GM12878 (cell line): ENCODE data around the gene AQP5. TPM values are rescaled to one million over a fixed set of nuclear protein-coding genes. Genes with fewer than 3 reads are reported as not detected.

Source experiments
- ATAC-seq: fragments of 200-7000 bp; cut with Tn5 transposase; 3 replicates; pipeline ENCODE4 v1.9.1; 2020; ENCODE audit warnings: mild to moderate bottlenecking, moderate library complexity
- BruUV-seq: library from RNA; stranded (reverse); fragments of 400-500 nt; replicated peaks from 2 replicates; lab custom pipeline; 2021; lab: Mats Ljungman, UMichigan
- CTCF ChIA-PET: fragments of 300-600 bp; sonication (Branson Sonifier 250); formaldehyde crosslinking; extraction: SDS; loops from one replicate; lab custom pipeline; 2021; ENCODE audit warnings: inconsistent platforms; lab: Yijun Ruan, JAX
- POLR2A ChIA-PET: fragments of 350-600 bp; formaldehyde crosslinking; extraction: SDS; loops from one replicate; lab custom pipeline; 2021; ENCODE audit warnings: inconsistent platforms; lab: Charles Lee
- RAD21 ChIA-PET: fragments of 300-600 bp; sonication (Branson Sonifier 250); formaldehyde crosslinking; loops from one replicate; lab custom pipeline; 2023; ENCODE audit warnings: antibody characterized with exemption; ENCODE audit not compliant: unreplicated experiment; lab: Charles Lee
- SMC1A ChIA-PET: fragments of 300-600 bp; sonication (Branson Sonifier 250); formaldehyde crosslinking; loops from one replicate; lab custom pipeline; 2023; ENCODE audit not compliant: unreplicated experiment, uncharacterized antibody; lab: Charles Lee
- DNase-seq: peaks from one replicate; pipeline ENCODE4 v3.0.0-alpha.2; 2011; ENCODE audit warnings: low read depth, low spot score
- FAIRE-seq: peaks from 3 replicates; lab custom pipeline; 2011; peaks lifted over from hg19 to GRCh38; lab: Jason Lieb, UNC
- H2AFZ ChIP-seq: 2 replicates; pipeline ENCODE4 v1.6.0; 2011; ENCODE audit warnings: low read depth, low read length, control low read depth; ENCODE audit not compliant: control insufficient read depth
- H3K27ac ChIP-seq: 2 replicates; pipeline ENCODE4 v1.5.1; 2011; ENCODE audit warnings: control low read depth; ENCODE audit not compliant: control insufficient read depth, insufficient read depth
- H3K27me3 ChIP-seq, 2 experiments: replicated peaks in 1 of 2; 2 replicates each; pipeline versions ENCODE4 v1.6.0 to v1.6.1; 2011; ENCODE audit warnings: low read length in 1 of 2; ENCODE audit not compliant: control insufficient read depth in 2 of 2, insufficient read depth in 2 of 2
- H3K36me3 ChIP-seq, 2 experiments: 2 replicates each; pipeline ENCODE4 v1.5.1; 2011; ENCODE audit warnings: low read length in 1 of 2; ENCODE audit not compliant: control insufficient read depth in 2 of 2, insufficient read depth in 2 of 2
- H3K4me1 ChIP-seq: 2 replicates; pipeline ENCODE4 v1.6.1; 2011; ENCODE audit warnings: mild to moderate bottlenecking, low read length, moderate library complexity, mixed read lengths; ENCODE audit not compliant: control insufficient read depth, insufficient read depth
- H3K4me2 ChIP-seq: 2 replicates; pipeline ENCODE4 v1.6.0; 2011; ENCODE audit warnings: control low read depth; ENCODE audit not compliant: control insufficient read depth, insufficient read depth
- H3K4me3 ChIP-seq: fragments of 200-600 bp; sonication (generic); 2 replicates; pipeline ENCODE4 v1.5.1; 2016
- H3K79me2 ChIP-seq: 2 replicates; pipeline ENCODE4 v1.6.0; 2011; ENCODE audit warnings: low read length; ENCODE audit not compliant: control insufficient read depth, insufficient read depth
- H3K9ac ChIP-seq: 2 replicates; pipeline ENCODE4 v1.8.0; 2011; ENCODE audit warnings: low read length, control low read depth, mixed read lengths; ENCODE audit not compliant: control insufficient read depth, insufficient read depth
- H3K9me3 ChIP-seq: replicated peaks from 3 replicates; pipeline ENCODE4 v1.5.1; 2011; ENCODE audit warnings: mild to moderate bottlenecking, low read length; ENCODE audit not compliant: control insufficient read depth, insufficient read depth
- H4K20me1 ChIP-seq: 2 replicates; pipeline ENCODE4 v1.6.0; 2011; ENCODE audit not compliant: control insufficient read depth, insufficient read depth
- BACH1 ChIP-seq: fragments of 450-650 bp; IDR thresholded peaks from 2 replicates; pipeline ENCODE4 v1.6.1; 2017; ENCODE audit warnings: mild to moderate bottlenecking, borderline replicate concordance
- BMI1 ChIP-seq: fragments of 450-650 bp; IDR thresholded peaks from 2 replicates; pipeline ENCODE4 v1.6.1; 2016; ENCODE audit warnings: mild to moderate bottlenecking, moderate library complexity, borderline replicate concordance
- CBFB ChIP-seq: IDR thresholded peaks from 2 replicates; pipeline ENCODE4 v1.6.1; 2016; ENCODE audit warnings: antibody characterized with exemption, low read depth
- CBX5 ChIP-seq: sonication (generic); IDR thresholded peaks from 2 replicates; pipeline ENCODE4 v1.6.1; 2016; ENCODE audit warnings: low read depth, moderate library complexity, mild to moderate bottlenecking, inconsistent platforms
- CREB1 ChIP-seq: IDR thresholded peaks from 2 replicates; pipeline ENCODE4 v1.6.1; 2012; ENCODE audit warnings: low read depth, mild to moderate bottlenecking, inconsistent platforms
- ESRRA ChIP-seq: IDR thresholded peaks from 2 replicates; pipeline ENCODE4 v1.6.1; 2012; ENCODE audit warnings: mild to moderate bottlenecking, low read length, improper control_type of control experiment
- ETV6 ChIP-seq, 2 experiments: fragments of 450-650 bp in 1 of 2; IDR thresholded peaks in 1 of 2; conservative IDR thresholded peaks in 1 of 2; 2 replicates each; pipeline ENCODE4 v1.6.1; 2014; ENCODE audit warnings: antibody characterized with exemption in 1 of 2, borderline replicate concordance in 1 of 2, low read depth in 1 of 2, mild to moderate bottlenecking in 1 of 2, moderate library complexity in 1 of 2
- MEF2B ChIP-seq: fragments of 450-650 bp; IDR thresholded peaks from 2 replicates; pipeline ENCODE4 v1.6.1; 2018; ENCODE audit warnings: mild to moderate bottlenecking, moderate library complexity; ENCODE audit not compliant: partially characterized antibody, poor library complexity, severe bottlenecking
- MLLT1 ChIP-seq: fragments of 450-650 bp; IDR thresholded peaks from 2 replicates; pipeline ENCODE4 v1.6.1; 2016; ENCODE audit warnings: mild to moderate bottlenecking
- NKRF ChIP-seq: fragments of 450-650 bp; conservative IDR thresholded peaks from 2 replicates; pipeline ENCODE4 v1.6.1; 2017; ENCODE audit warnings: mild to moderate bottlenecking, moderate library complexity
- RUNX3 ChIP-seq: IDR thresholded peaks from 2 replicates; pipeline ENCODE4 v1.6.1; 2012; ENCODE audit warnings: low read length, inconsistent platforms
- SMAD5 ChIP-seq: IDR thresholded peaks from 2 replicates; pipeline ENCODE4 v1.6.1; 2016; ENCODE audit warnings: antibody characterized with exemption, low read depth
- SMARCA5 ChIP-seq: fragments of 450-650 bp; IDR thresholded peaks from 2 replicates; pipeline ENCODE4 v1.6.1; 2017; ENCODE audit warnings: mild to moderate bottlenecking
- SPI1 ChIP-seq: IDR thresholded peaks from 2 replicates; pipeline ENCODE4 v1.6.1; 2011; ENCODE audit warnings: low read depth, mild to moderate bottlenecking, low read length, moderate library complexity, borderline replicate concordance; ENCODE audit not compliant: insufficient read depth
- STAT1 ChIP-seq: fragments of 450-650 bp; conservative IDR thresholded peaks from 2 replicates; pipeline ENCODE4 v1.6.1; 2014; ENCODE audit warnings: antibody characterized with exemption, mild to moderate bottlenecking
- SUPT20H ChIP-seq: IDR thresholded peaks from 2 replicates; pipeline ENCODE4 v1.6.1; 2011; ENCODE audit warnings: low read depth, mild to moderate bottlenecking, low read length, moderate library complexity, borderline replicate concordance; ENCODE audit not compliant: control insufficient read depth
- TCF12 ChIP-seq: IDR thresholded peaks from 2 replicates; pipeline ENCODE4 v1.6.1; 2011; ENCODE audit warnings: low read depth, mild to moderate bottlenecking, low read length
- WGBS: methylation state at CpG from one replicate; pipeline ENCODE4 v1.1.6; 2016; ENCODE audit warnings: low lambda C conversion rate; ENCODE audit not compliant: insufficient replicate concordance, insufficient coverage; ENCODE audit errors: missing lambda C conversion rate; 5-methylcytosine and 5-hydroxymethylcytosine counted together
- in situ Hi-C: fragments of 300-500 bp; cut with MboI; formaldehyde crosslinking; loops from 9 replicates; pipeline ENCODE4 v1.14.3; 2018; ENCODE audit warnings: mixed read lengths
- intact Hi-C: fragments of 100-400 bp; cut with micrococcal nuclease; formaldehyde crosslinking; loops from one replicate; pipeline ENCODE4 v1.14.2; 2022; ENCODE audit not compliant: unreplicated experiment
- polyA plus RNA-seq, 11 experiments: library from polyadenylated mRNA; depleted of rRNA in 4 of 11; unstranded in 6 of 11; stranded (reverse) in 5 of 11; fragments of >200 nt; fragmentation: Nextera tagmentation in 4 of 11; fragmentation: Illumina TruSeq in 1 of 11; extraction: Ambion mirVana in 4 of 11; extraction: Trizol in 1 of 11; gene quantifications; 1 replicate in 1 of 11; 2 replicates in 10 of 11; pipeline versions ENCODE4 v1.2.1 to v1.2.3, GENCODE V29; 2011 to 2016; ENCODE audit warnings: inconsistent platforms in 2 of 11, missing spikeins in 2 of 11, low read depth in 1 of 11
- total RNA-seq, 4 experiments: library from RNA; depleted of rRNA in 3 of 4; stranded (reverse); fragments of >200 nt in 3 of 4; fragmentation: Illumina TruSeq in 1 of 4; extraction: Trizol in 1 of 4; gene quantifications; 2 replicates each; pipeline versions ENCODE4 v1.2.1 to v1.2.3, GENCODE V29; 2013 to 2021

AQP5 gene
- total and polyA plus RNA-seq, 10 of the 15 experiments (the other 5 are each of a cell fraction or from before 2014, with no cell fraction given) = not detected

- H3K4me1 ChIP-seq = no peaks in the 10 kb centered on the region
- WGBS = 30% methylated on average over 12 of the region's 12 CpGs
- POLR2A ChIA-PET = no interaction called here
- TF ChIP-seq SMARCA5 (no peak), SMAD5 (no peak), BMI1 (no peak), CBFB (no peak), NKRF (no peak), CBX5 (no peak), BACH1 (no peak), TCF12 (no peak), SPI1 (no peak), SUPT20H (no peak), RUNX3 (no peak), ETV6 (conservative IDR thresholded peaks at IDR 0.05 in 1 of 2, IDR thresholded peaks at IDR 0.05 in 1 of 2; ENCODE audit: borderline replicate concordance in 1 of 2, low read depth in 1 of 2) (no peak), CREB1 (no peak), MLLT1 (no peak), MEF2B (no peak), STAT1 (no peak), ESRRA (no peak)
- TF ChIP-seq, all 136 proteins: peak for 0
- no peaks in the 10 kb centered on the region for H3K36me3 ChIP-seq
- ATAC-seq (no peak), DNase-seq (no peak), FAIRE-seq (no peak)
- in situ Hi-C loops (no loop called here), intact Hi-C loops (no loop called here)
- ChIA-PET CTCF (no interaction called here), RAD21 (no interaction called here), SMC1A (no interaction called here)
- H3K27me3 ChIP-seq = peaks cover 1 to 2% of the 10 kb centered on the region in 2 experiments; a peak in 2 of 4 replicates
- H3K9me3 ChIP-seq = no peaks in the 10 kb centered on the region
- no peak overlapping the region for H2AFZ ChIP-seq
- H4K20me1 ChIP-seq = no peaks in the 10 kb centered on the region
- H3K4me2 ChIP-seq = no peak overlapping the region
- no peaks in the 10 kb centered on the region for H3K79me2 ChIP-seq
- no peak overlapping the region for H3K9ac ChIP-seq
- BruUV-seq = no TSS peak
- no peak overlapping the region for H3K4me3 ChIP-seq
- no peak overlapping the region for H3K27ac ChIP-seq
These were observed 41.3 kb upstream of the AQP5 start for GRCh38 chr12:49920241-49920914.
